ENCODE measurements around the gene GABRB3. TPM values are rescaled to one million over a fixed set of nuclear protein-coding genes. Genes with fewer than 3 reads are reported as not detected.

The GABRB3 gene
- polyA plus RNA-seq, 1 donor (not counting 4 experiments of a cell fraction or from before 2014, with no cell fraction given), result 0.81 TPM

GRCh38 chr15:26729030-26729429 is 43.8 kb downstream of the GABRB3 start:
- dilution Hi-C loops (cut with MboI; ENCODE audit: extremely low pct_ligation_motif_present, low sequenced_read_pairs), result no loop called here
- H3K27ac ChIP-seq (ENCODE audit: control insufficient read depth, insufficient read depth, low read length), result no peak overlapping the region
- no peaks in the 10 kb centered on the region for H3K79me2 ChIP-seq (ENCODE audit: control insufficient read depth, insufficient read depth, low read length)
- no peaks in the 10 kb centered on the region for H3K27me3 ChIP-seq (ENCODE audit: control insufficient read depth, extremely low read depth, insufficient read depth, low read length)
- H3K9me3 ChIP-seq (ENCODE audit: control insufficient read depth, low read depth, low read length), result peaks cover 4% of the 10 kb centered on the region
- no peak overlapping the region for H2AFZ ChIP-seq (ENCODE audit: control insufficient read depth, low read length)
- no peaks in the 10 kb centered on the region for H4K20me1 ChIP-seq (ENCODE audit: control insufficient read depth, extremely low read depth, insufficient read depth, low read length)
- no peaks in the 10 kb centered on the region for H3K9me1 ChIP-seq (ENCODE audit: control insufficient read depth, extremely low read depth, insufficient read depth, low read length)
- H3K4me3 ChIP-seq (ENCODE audit: control insufficient read depth in 2 of 3, extremely low read depth in 1 of 3, insufficient read depth in 2 of 3, low read depth in 1 of 3, low read length in 3 of 3), result no peak overlapping the region
- H3K36me3 ChIP-seq (ENCODE audit: control insufficient read depth in 2 of 2, extremely low read depth in 1 of 2, insufficient read depth in 2 of 2, low read length in 2 of 2), result no peaks in the 10 kb centered on the region
- no peak overlapping the region for H3K9ac ChIP-seq (ENCODE audit: control insufficient read depth, extremely low read depth, insufficient read depth, low read length)
- DNase-seq (ENCODE audit: low read depth, low spot score), result no peak
- H3K4me2 ChIP-seq (ENCODE audit: control insufficient read depth, extremely low read depth, insufficient read depth, low read depth, low read length), result no peak overlapping the region
- FAIRE-seq, result no peak
- TF ChIP-seq CTCF (optimal IDR thresholded peaks at IDR 0.05 in 1 of 3, IDR thresholded peaks at IDR 0.05 in 1 of 3, conservative IDR thresholded peaks at IDR 0.05 in 1 of 3; ENCODE audit: extremely low read depth in 1 of 3, insufficient read depth in 2 of 3, low read length in 3 of 3), result no peak
- TF ChIP-seq EZH2 (IDR thresholded peaks at IDR 0.05; ENCODE audit: low read length), result no peak
- no peaks in the 10 kb centered on the region for H3K4me1 ChIP-seq (ENCODE audit: control insufficient read depth, extremely low read depth, insufficient read depth, low read length)

GRCh38 chr15:26724381-26725150 is 48.3 kb downstream of the GABRB3 start:
- Histone ChIP-seq H3K4me3 (ENCODE audit: control insufficient read depth in 2 of 3, extremely low read depth in 1 of 3, insufficient read depth in 2 of 3, low read depth in 1 of 3, low read length in 3 of 3) (no peak overlapping the region), H4K20me1 (ENCODE audit: control insufficient read depth, extremely low read depth, insufficient read depth, low read length) (no peaks in the 10 kb centered on the region), H3K27me3 (ENCODE audit: control insufficient read depth, extremely low read depth, insufficient read depth, low read length) (no peaks in the 10 kb centered on the region), H3K4me1 (ENCODE audit: control insufficient read depth, extremely low read depth, insufficient read depth, low read length) (no peaks in the 10 kb centered on the region), H3K79me2 (ENCODE audit: control insufficient read depth, insufficient read depth, low read length) (no peaks in the 10 kb centered on the region), H3K4me2 (ENCODE audit: control insufficient read depth, extremely low read depth, insufficient read depth, low read depth, low read length) (no peak overlapping the region), H3K36me3 (ENCODE audit: control insufficient read depth in 2 of 2, extremely low read depth in 1 of 2, insufficient read depth in 2 of 2, low read length in 2 of 2) (no peaks in the 10 kb centered on the region), H3K9me1 (ENCODE audit: control insufficient read depth, extremely low read depth, insufficient read depth, low read length) (no peaks in the 10 kb centered on the region), H3K27ac (ENCODE audit: control insufficient read depth, insufficient read depth, low read length) (no peak overlapping the region), H3K9me3 (ENCODE audit: control insufficient read depth, low read depth, low read length) (peaks cover under 1% of the 10 kb centered on the region), H3K9ac (ENCODE audit: control insufficient read depth, extremely low read depth, insufficient read depth, low read length) (no peak overlapping the region), H2AFZ (ENCODE audit: control insufficient read depth, low read length) (no peak overlapping the region)
- TF ChIP-seq EZH2 (IDR thresholded peaks at IDR 0.05; ENCODE audit: low read length), result no peak
- no peak for TF ChIP-seq CTCF (optimal IDR thresholded peaks at IDR 0.05 in 1 of 3, IDR thresholded peaks at IDR 0.05 in 1 of 3, conservative IDR thresholded peaks at IDR 0.05 in 1 of 3; ENCODE audit: extremely low read depth in 1 of 3, insufficient read depth in 2 of 3, low read length in 3 of 3)
- DNase-seq (ENCODE audit: low read depth, low spot score) (no peak), FAIRE-seq (no peak)
- dilution Hi-C loops (cut with MboI; ENCODE audit: extremely low pct_ligation_motif_present, low sequenced_read_pairs), result no loop called here
